DND-41 (cell line): ENCODE results near the gene HIC1.

Source experiments
- ATAC-seq: fragments of 200-7000 bp; cut with Tn5 transposase; 3 replicates; pipeline ENCODE4 v1.9.1; 2021; ENCODE audit warnings: low read depth; ENCODE audit not compliant: insufficient read depth
- DNase-seq: peaks from one replicate; pipeline ENCODE4 v3.0.0-alpha.2; 2020
- H2AFZ ChIP-seq: 2 replicates; pipeline ENCODE4 v1.6.0; 2012; ENCODE audit warnings: low read depth, low read length
- H3K27ac ChIP-seq: 2 replicates; pipeline ENCODE4 v1.5.1; 2012; ENCODE audit warnings: low read length, inconsistent platforms
- H3K27me3 ChIP-seq: fragments of 200-600 bp; sonication (generic); 2 replicates; pipeline ENCODE4 v1.6.0; 2012; ENCODE audit warnings: low read length, mild to moderate bottlenecking, inconsistent platforms; ENCODE audit not compliant: insufficient read depth, poor library complexity
- H3K36me3 ChIP-seq: 2 replicates; pipeline ENCODE4 v1.5.1; 2012; ENCODE audit warnings: low read length, inconsistent platforms; ENCODE audit not compliant: insufficient read depth
- H3K4me1 ChIP-seq: 2 replicates; pipeline ENCODE4 v1.5.1; 2012; ENCODE audit warnings: mild to moderate bottlenecking, low read length; ENCODE audit not compliant: insufficient read depth
- H3K4me2 ChIP-seq: 2 replicates; pipeline ENCODE4 v1.6.0; 2012; ENCODE audit warnings: mild to moderate bottlenecking, moderate library complexity, low read length, inconsistent platforms; ENCODE audit not compliant: insufficient read depth
- H3K4me3 ChIP-seq, 2 experiments: fragments of 200-600 bp in 1 of 2; shearing (Covaris generic) in 1 of 2; 2 replicates each; pipeline ENCODE4 v1.5.1; 2012 to 2016; ENCODE audit warnings: inconsistent platforms in 2 of 2, low read length in 2 of 2, mild to moderate bottlenecking in 2 of 2, low read depth in 1 of 2, moderate library complexity in 1 of 2
- H3K79me2 ChIP-seq: 2 replicates; pipeline ENCODE4 v1.6.0; 2012; ENCODE audit warnings: low read length, inconsistent platforms; ENCODE audit not compliant: insufficient read depth
- H3K9ac ChIP-seq: 2 replicates; pipeline ENCODE4 v1.6.0; 2012; ENCODE audit warnings: low read depth, mild to moderate bottlenecking, inconsistent platforms, low read length, moderate library complexity
- H3K9me3 ChIP-seq: 2 replicates; pipeline ENCODE4 v1.5.1; 2012; ENCODE audit warnings: low read length, moderate library complexity, mild to moderate bottlenecking, inconsistent platforms; ENCODE audit not compliant: insufficient read depth, severe bottlenecking
- H4K20me1 ChIP-seq: 2 replicates; pipeline ENCODE4 v1.6.0; 2012; ENCODE audit warnings: low read length; ENCODE audit not compliant: insufficient read depth
- CTCF ChIP-seq: IDR thresholded peaks from 2 replicates; pipeline ENCODE4 v1.5.1; 2012; ENCODE audit warnings: borderline replicate concordance, low read length, moderate library complexity, mild to moderate bottlenecking; ENCODE audit not compliant: poor library complexity, severe bottlenecking; ENCODE audit errors: extremely low read depth
- EZH2 ChIP-seq: IDR thresholded peaks from 3 replicates; pipeline ENCODE4 v1.6.1; 2012; ENCODE audit warnings: borderline replicate concordance, low read depth, mild to moderate bottlenecking, moderate library complexity, low read length, inconsistent platforms; ENCODE audit not compliant: severe bottlenecking

The HIC1 gene

GRCh38 chr17:2090804-2091534, 36.1 kb downstream of the HIC1 start:
- ATAC-seq: no peak
- Histone ChIP-seq H3K79me2 (no peaks in the 10 kb centered on the region), H2AFZ (no peak overlapping the region), H3K4me3 (no peak overlapping the region), H3K4me2 (no peak overlapping the region), H3K4me1 (peaks cover 39% of the 10 kb centered on the region), H3K27me3 (no peaks in the 10 kb centered on the region), H3K9ac (no peak overlapping the region), H3K9me3 (no peaks in the 10 kb centered on the region), H4K20me1 (peaks cover 3% of the 10 kb centered on the region; the same call in 1 of the 2 replicates), H3K27ac (peak overlapping the region; percentile 28; the same call in 1 of the 2 replicates), H3K36me3 (peaks cover 28% of the 10 kb centered on the region)
- DNase-seq: no peak
- TF ChIP-seq CTCF (no peak), EZH2 (no peak)

- DNase-seq: no peak
- H2AFZ ChIP-seq: no peak overlapping the region
- H3K27me3 ChIP-seq: no peaks in the 10 kb centered on the region
- ATAC-seq: no peak
- H3K4me3 ChIP-seq: no peak overlapping the region
- peaks cover 19% of the 10 kb centered on the region for H3K36me3 ChIP-seq
- peaks cover 39% of the 10 kb centered on the region for H3K4me1 ChIP-seq
- H3K79me2 ChIP-seq: no peaks in the 10 kb centered on the region
- H3K4me2 ChIP-seq: no peak overlapping the region
- no peaks in the 10 kb centered on the region for H3K9me3 ChIP-seq
- TF ChIP-seq CTCF (no peak), EZH2 (no peak)
- no peak overlapping the region for H3K27ac ChIP-seq
- H3K9ac ChIP-seq: no peak overlapping the region
- peaks cover 5% of the 10 kb centered on the region; the same call in 1 of the 2 replicates for H4K20me1 ChIP-seq
Observed at GRCh38 chr17:2092253-2092652, 37.4 kb downstream of the HIC1 start.

GRCh38 chr17:2093349-2093748, 38.4 kb downstream of the HIC1 start:
- DNase-seq (no peak), ATAC-seq (no peak)
- H3K27me3 ChIP-seq: no peaks in the 10 kb centered on the region
- no peaks in the 10 kb centered on the region for H3K79me2 ChIP-seq
- H3K27ac ChIP-seq: no peak overlapping the region
- no peak overlapping the region for H2AFZ ChIP-seq
- peaks cover 29% of the 10 kb centered on the region for H3K4me1 ChIP-seq
- no peak overlapping the region for H3K4me3 ChIP-seq
- peaks cover 5% of the 10 kb centered on the region; the same call in 1 of the 2 replicates for H4K20me1 ChIP-seq
- H3K36me3 ChIP-seq: peaks cover 9% of the 10 kb centered on the region
- no peak for TF ChIP-seq CTCF
- no peak for TF ChIP-seq EZH2
- no peak overlapping the region for H3K9ac ChIP-seq
- H3K4me2 ChIP-seq: no peak overlapping the region
- H3K9me3 ChIP-seq: no peaks in the 10 kb centered on the region
